ENCODE data around the gene TFCP2L1. TPM values are rescaled to one million over a fixed set of nuclear protein-coding genes. Genes with fewer than 3 reads are reported as not detected.

Gene TFCP2L1
- total RNA-seq, 1 experiment from 2014 or later: 2.4 TPM

DNA sequence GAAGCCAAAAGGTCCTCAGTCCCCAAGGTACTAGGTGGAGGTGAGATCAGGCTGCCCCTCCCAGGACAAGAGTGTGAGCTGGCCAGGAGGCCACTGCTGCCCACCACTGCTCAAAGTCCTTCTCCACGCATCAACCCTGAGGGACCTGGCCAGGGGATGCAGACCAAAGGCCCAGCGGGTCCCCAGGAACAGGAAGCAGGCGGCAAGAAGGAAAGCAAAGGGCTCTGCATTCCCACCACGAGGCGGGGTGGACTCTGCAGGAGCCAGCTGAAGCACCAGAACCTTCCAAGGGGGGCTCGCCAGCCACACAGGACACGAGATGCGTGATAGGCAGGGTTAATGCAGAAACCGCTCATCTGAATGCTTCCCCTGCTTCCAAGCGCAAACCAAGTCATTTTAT is 67.4 kb downstream of the TFCP2L1 start:
- BruUV-seq (replicated peaks): no TSS peak
- H3K4me2 ChIP-seq (ENCODE audit: low read length): no peak overlapping the region

DNA sequence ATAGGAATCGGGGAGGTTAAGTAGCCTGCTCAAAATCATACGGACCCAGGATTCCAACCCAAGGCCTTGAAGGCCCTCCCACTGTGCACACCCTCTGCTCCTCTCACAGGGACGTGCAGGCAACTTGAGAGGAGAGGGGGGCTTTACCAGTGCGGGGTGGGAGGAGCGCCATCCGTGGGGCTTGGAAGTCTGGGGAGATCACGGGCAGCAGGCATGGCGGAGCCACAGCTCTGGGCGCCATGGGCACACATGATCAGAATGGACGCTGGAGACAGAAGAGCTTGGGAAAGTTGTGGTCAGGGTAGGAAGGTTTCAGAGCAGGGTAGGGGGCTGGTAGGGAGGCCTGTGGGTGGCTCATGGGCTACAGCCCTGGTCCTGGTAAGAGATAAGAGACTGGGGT is 70.7 kb downstream of the TFCP2L1 start:
- Histone ChIP-seq H3K4me1 (ENCODE audit: insufficient read depth, low read length) (peaks cover 19% of the 10 kb centered on the region), H3K27ac (ENCODE audit: low read length) (no peak overlapping the region), H3K4me3 (ENCODE audit: low read length) (no peak overlapping the region), H3K9ac (ENCODE audit: low read length) (no peak overlapping the region), H3K9me3 (ENCODE audit: low read length) (no peaks in the 10 kb centered on the region), H3K79me2 (ENCODE audit: low read length) (no peaks in the 10 kb centered on the region), H3F3A (ENCODE audit: low read length, unreplicated experiment) (no peaks in the 10 kb centered on the region), H3K4me2 (ENCODE audit: low read length) (no peak overlapping the region), H3K9me2 (replicated peaks; ENCODE audit: low read length) (no peaks in the 10 kb centered on the region), H4K20me1 (ENCODE audit: low read length) (no peaks in the 10 kb centered on the region), H2AFZ (ENCODE audit: low read length) (no peak overlapping the region), H3K27me3 (ENCODE audit: low read length) (no peaks in the 10 kb centered on the region), H3K36me3 (ENCODE audit: low read depth, low read length) (no peaks in the 10 kb centered on the region)
- BruUV-seq (replicated peaks): no TSS peak
- DNase-seq (no peak), ATAC-seq (no peak)
- ChIA-PET CTCF (no interaction called here), POLR2A (ENCODE audit: unreplicated experiment) (no interaction called here)
- intact Hi-C loops (cut with micrococcal nuclease): no loop called here
- TF ChIP-seq EZH2phosphoT487 (IDR thresholded peaks at IDR 0.05; ENCODE audit: borderline replicate concordance, low read length): no peak
- no peak for TF ChIP-seq EZH2 (IDR thresholded peaks at IDR 0.05; ENCODE audit: low read length, unreplicated experiment)
- no peak for TF ChIP-seq CTCF (conservative IDR thresholded peaks at IDR 0.05; ENCODE audit: low read depth, low read length)

More for the DNA sequence above, 67.4 kb downstream of the TFCP2L1 start:
- TF ChIP-seq EZH2 (IDR thresholded peaks at IDR 0.05; ENCODE audit: low read length, unreplicated experiment): no peak
- TF ChIP-seq CTCF (conservative IDR thresholded peaks at IDR 0.05; ENCODE audit: low read depth, low read length): no peak
- TF ChIP-seq EZH2phosphoT487 (IDR thresholded peaks at IDR 0.05; ENCODE audit: borderline replicate concordance, low read length): no peak
- no peak overlapping the region for H2AFZ ChIP-seq (ENCODE audit: low read length)
- no peaks in the 10 kb centered on the region for H3K79me2 ChIP-seq (ENCODE audit: low read length)
- CTCF ChIA-PET: no interaction called here
- H3K27me3 ChIP-seq (ENCODE audit: low read length): no peaks in the 10 kb centered on the region
- H3K9ac ChIP-seq (ENCODE audit: low read length): no peak overlapping the region
- H3K9me2 ChIP-seq (replicated peaks; ENCODE audit: low read length): no peaks in the 10 kb centered on the region
- ATAC-seq (no peak), DNase-seq (no peak)
- H4K20me1 ChIP-seq (ENCODE audit: low read length): no peaks in the 10 kb centered on the region
- POLR2A ChIA-PET (ENCODE audit: unreplicated experiment): no interaction called here
- no peaks in the 10 kb centered on the region for H3K9me3 ChIP-seq (ENCODE audit: low read length)
- intact Hi-C loops (cut with micrococcal nuclease): no loop called here
- H3F3A ChIP-seq (ENCODE audit: low read length, unreplicated experiment): no peaks in the 10 kb centered on the region
- H3K4me1 ChIP-seq (ENCODE audit: insufficient read depth, low read length): no peaks in the 10 kb centered on the region
- H3K4me3 ChIP-seq (ENCODE audit: low read length): no peak overlapping the region
- H3K27ac ChIP-seq (ENCODE audit: low read length): no peak overlapping the region
- H3K36me3 ChIP-seq (ENCODE audit: low read depth, low read length): no peaks in the 10 kb centered on the region

GRCh38 chr2:121213386-121213785 is 71.6 kb downstream of the TFCP2L1 start:
- H3K4me3 ChIP-seq (ENCODE audit: low read length): no peak overlapping the region
- H3K27me3 ChIP-seq (ENCODE audit: low read length): no peaks in the 10 kb centered on the region
- TF ChIP-seq CTCF (conservative IDR thresholded peaks at IDR 0.05; ENCODE audit: low read depth, low read length) (no peak), EZH2 (IDR thresholded peaks at IDR 0.05; ENCODE audit: low read length, unreplicated experiment) (no peak), EZH2phosphoT487 (IDR thresholded peaks at IDR 0.05; ENCODE audit: borderline replicate concordance, low read length) (no peak)
- no peaks in the 10 kb centered on the region for H3K9me2 ChIP-seq (replicated peaks; ENCODE audit: low read length)
- H3K9me3 ChIP-seq (ENCODE audit: low read length): no peaks in the 10 kb centered on the region
- no peak overlapping the region for H3K27ac ChIP-seq (ENCODE audit: low read length)
- H3K36me3 ChIP-seq (ENCODE audit: low read depth, low read length): no peaks in the 10 kb centered on the region
- CTCF ChIA-PET: no interaction called here
- no peaks in the 10 kb centered on the region for H4K20me1 ChIP-seq (ENCODE audit: low read length)
- no peak overlapping the region for H2AFZ ChIP-seq (ENCODE audit: low read length)
- POLR2A ChIA-PET (ENCODE audit: unreplicated experiment): no interaction called here
- H3F3A ChIP-seq (ENCODE audit: low read length, unreplicated experiment): no peaks in the 10 kb centered on the region
- no peak overlapping the region for H3K4me2 ChIP-seq (ENCODE audit: low read length)
- DNase-seq: no peak
- H3K4me1 ChIP-seq (ENCODE audit: insufficient read depth, low read length): peaks cover 19% of the 10 kb centered on the region
- no TSS peak for BruUV-seq (replicated peaks)
- intact Hi-C loops (cut with micrococcal nuclease): no loop called here
- H3K79me2 ChIP-seq (ENCODE audit: low read length): no peaks in the 10 kb centered on the region
- H3K9ac ChIP-seq (ENCODE audit: low read length): no peak overlapping the region
- ATAC-seq: no peak
